Adipocyte (in vitro differentiated cells): ENCODE results near the gene GPR78.
A peak's percentile ranks its signal among the peaks of the same experiment; 100 is the strongest.

Source experiments
- DNase-seq: peaks from one replicate; pipeline ENCODE4 v3.0.0-alpha.2; 2015; ENCODE audit warnings: low read depth
- H3K27me3 ChIP-seq: replicated peaks from 2 replicates; pipeline ENCODE4 v1.7.0; 2013; ENCODE audit warnings: mild to moderate bottlenecking, low read length, moderate library complexity; ENCODE audit not compliant: control insufficient read depth, insufficient read depth
- H3K36me3 ChIP-seq: 2 replicates; pipeline ENCODE4 v1.7.0; 2013; ENCODE audit warnings: low read length, mild to moderate bottlenecking, moderate library complexity; ENCODE audit not compliant: control insufficient read depth, insufficient read depth, severe bottlenecking
- H3K4me1 ChIP-seq: 2 replicates; pipeline ENCODE4 v1.7.0; 2013; ENCODE audit warnings: mild to moderate bottlenecking, low read length, moderate library complexity; ENCODE audit not compliant: control insufficient read depth, insufficient read depth
- H3K4me3 ChIP-seq: 2 replicates; pipeline ENCODE4 v1.7.0; 2013; ENCODE audit warnings: mild to moderate bottlenecking, low read length, moderate library complexity
- H3K9ac ChIP-seq: 2 replicates; pipeline ENCODE4 v1.7.0; 2013; ENCODE audit warnings: mild to moderate bottlenecking, low read length, moderate library complexity
- H3K9me3 ChIP-seq: 2 replicates; pipeline ENCODE4 v1.7.0; 2013; ENCODE audit warnings: mild to moderate bottlenecking, low read length, moderate library complexity; ENCODE audit not compliant: control insufficient read depth

GPR78 gene

GRCh38 chr4:8597319-8597718, 17.1 kb downstream of the GPR78 start:
- peaks cover 22% of the 10 kb centered on the region for H3K4me1 ChIP-seq
- H3K9me3 ChIP-seq: no peaks in the 10 kb centered on the region
- peaks cover 4% of the 10 kb centered on the region for H3K27me3 ChIP-seq
- H3K36me3 ChIP-seq: no peaks in the 10 kb centered on the region
- no peak for DNase-seq
- H3K4me3 ChIP-seq: no peak overlapping the region
- H3K9ac ChIP-seq: no peak overlapping the region

GRCh38 chr4:8597791-8598190, 17.6 kb downstream of the GPR78 start:
- Histone ChIP-seq H3K9me3 (no peaks in the 10 kb centered on the region), H3K4me3 (no peak overlapping the region), H3K27me3 (peaks cover 4% of the 10 kb centered on the region), H3K4me1 (peaks cover 22% of the 10 kb centered on the region), H3K36me3 (no peaks in the 10 kb centered on the region), H3K9ac (no peak overlapping the region)
- no peak for DNase-seq

GRCh38 chr4:8598391-8599090, 18.3 kb downstream of the GPR78 start:
- Histone ChIP-seq H3K9me3 (no peaks in the 10 kb centered on the region), H3K9ac (no peak overlapping the region), H3K27me3 (peaks cover 4% of the 10 kb centered on the region), H3K4me3 (no peak overlapping the region), H3K4me1 (peaks cover 18% of the 10 kb centered on the region), H3K36me3 (peaks cover 2% of the 10 kb centered on the region)
- DNase-seq: no peak

DNA sequence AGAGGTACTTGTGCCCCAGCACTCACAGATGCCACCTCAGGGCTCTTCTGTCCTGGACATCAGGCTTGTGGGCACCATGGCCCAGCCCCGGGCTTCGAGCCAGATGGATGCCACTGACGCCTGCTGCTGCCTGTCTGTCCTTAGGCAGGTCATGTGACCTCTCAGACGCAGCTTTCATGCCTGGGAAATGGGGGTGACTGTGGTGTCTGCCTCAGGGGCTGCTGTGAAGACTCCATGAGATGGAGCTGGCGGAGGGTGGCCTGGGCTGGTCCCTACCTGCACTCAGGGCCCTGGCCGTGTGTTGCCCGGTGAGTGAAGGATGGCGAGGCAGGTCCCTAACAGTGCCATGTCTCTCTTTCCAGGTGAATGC, 18.9 kb downstream of the GPR78 start:
- peaks cover 3% of the 10 kb centered on the region for H3K36me3 ChIP-seq
- peaks cover 12% of the 10 kb centered on the region for H3K4me1 ChIP-seq
- DNase-seq: no peak
- H3K4me3 ChIP-seq: no peak overlapping the region
- no peaks in the 10 kb centered on the region for H3K9me3 ChIP-seq
- H3K27me3 ChIP-seq: no peaks in the 10 kb centered on the region
- H3K9ac ChIP-seq: no peak overlapping the region

DNA sequence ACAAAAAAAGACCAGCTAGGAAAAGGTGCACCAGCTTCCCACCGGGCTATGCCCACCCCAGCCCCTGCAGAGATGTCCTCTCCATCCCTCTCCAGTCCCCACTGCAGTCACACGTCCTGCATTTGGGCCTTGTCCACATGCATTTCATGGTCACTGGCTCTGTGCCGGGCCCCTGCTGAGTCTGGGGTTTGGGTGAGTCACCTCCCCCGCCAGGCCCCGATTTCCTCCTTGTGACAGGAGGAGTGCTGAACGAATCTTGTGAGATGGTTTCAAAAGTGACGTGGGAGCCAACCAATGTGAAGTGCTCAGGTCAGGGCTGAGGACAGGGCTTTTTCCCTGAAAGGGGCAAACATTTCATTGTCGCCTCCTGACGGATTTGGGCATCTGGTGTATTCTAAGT, 19.5 kb downstream of the GPR78 start:
- H3K4me3 ChIP-seq: no peak overlapping the region
- H3K9ac ChIP-seq: no peak overlapping the region
- no peaks in the 10 kb centered on the region for H3K9me3 ChIP-seq
- H3K4me1 ChIP-seq: peaks cover 9% of the 10 kb centered on the region
- DNase-seq: peak; percentile 71
- peaks cover 3% of the 10 kb centered on the region for H3K36me3 ChIP-seq
- H3K27me3 ChIP-seq: no peaks in the 10 kb centered on the region

DNA sequence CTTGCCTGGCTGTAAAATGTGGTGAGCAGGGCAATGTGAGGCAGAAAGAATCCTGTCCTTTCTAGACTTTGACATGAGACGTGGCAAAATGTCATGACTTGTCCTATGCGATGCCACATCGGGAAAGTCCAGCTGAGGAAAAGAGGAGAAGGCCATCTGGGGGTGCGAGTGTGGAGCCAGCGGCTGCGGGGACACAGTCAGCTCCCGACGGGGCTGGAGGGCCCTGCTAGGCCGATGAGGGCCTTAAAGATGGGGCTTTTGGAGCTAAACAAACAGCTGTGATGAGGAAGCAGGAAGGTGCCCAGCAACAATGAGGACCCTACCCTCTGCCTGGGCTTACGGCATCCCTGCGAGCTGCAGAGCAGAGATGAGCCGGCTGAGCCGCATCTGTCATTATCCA, 20.1 kb downstream of the GPR78 start:
- Histone ChIP-seq H3K4me1 (peaks cover 5% of the 10 kb centered on the region), H3K36me3 (peaks cover 3% of the 10 kb centered on the region), H3K9ac (no peak overlapping the region), H3K27me3 (no peaks in the 10 kb centered on the region), H3K4me3 (no peak overlapping the region), H3K9me3 (no peaks in the 10 kb centered on the region)
- no peak for DNase-seq

- peaks cover 3% of the 10 kb centered on the region for H3K36me3 ChIP-seq
- H3K4me1 ChIP-seq: peaks cover 1% of the 10 kb centered on the region
- H3K9ac ChIP-seq: no peak overlapping the region
- H3K4me3 ChIP-seq: no peak overlapping the region
- no peaks in the 10 kb centered on the region for H3K9me3 ChIP-seq
- DNase-seq: no peak
- H3K27me3 ChIP-seq: no peaks in the 10 kb centered on the region
Measured at GRCh38 chr4:8600686-8601085, 20.5 kb downstream of the GPR78 start.

GRCh38 chr4:8601086-8601485, 20.9 kb downstream of the GPR78 start:
- H3K36me3 ChIP-seq: peaks cover 3% of the 10 kb centered on the region
- no peaks in the 10 kb centered on the region for H3K9me3 ChIP-seq
- H3K4me3 ChIP-seq: no peak overlapping the region
- no peaks in the 10 kb centered on the region for H3K4me1 ChIP-seq
- H3K9ac ChIP-seq: no peak overlapping the region
- no peak for DNase-seq
- no peaks in the 10 kb centered on the region for H3K27me3 ChIP-seq

DNA sequence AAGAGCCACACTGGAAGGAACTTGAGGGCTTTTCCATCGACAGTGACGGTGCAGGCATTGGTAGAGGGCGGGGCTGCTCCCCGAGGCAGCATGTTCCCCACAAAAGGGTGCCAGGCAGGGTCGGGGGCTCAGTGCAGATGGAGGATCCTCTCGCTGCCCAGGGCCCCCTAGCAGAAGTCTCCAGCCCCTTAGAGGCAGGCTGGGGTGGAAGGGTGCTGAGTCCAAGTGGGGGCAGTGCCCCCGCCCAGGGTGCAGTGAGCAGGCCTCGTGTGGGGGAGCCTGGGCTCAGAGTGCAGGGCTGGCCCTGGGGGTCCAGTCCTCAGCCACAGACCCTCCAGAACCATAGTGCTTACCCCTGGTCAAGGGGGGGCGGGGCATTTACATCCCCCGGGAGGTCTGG, 21.4 kb downstream of the GPR78 start:
- Histone ChIP-seq H3K36me3 (peaks cover 3% of the 10 kb centered on the region), H3K4me3 (no peak overlapping the region), H3K9me3 (no peaks in the 10 kb centered on the region), H3K9ac (no peak overlapping the region), H3K4me1 (no peaks in the 10 kb centered on the region), H3K27me3 (no peaks in the 10 kb centered on the region)
- no peak for DNase-seq

DNA sequence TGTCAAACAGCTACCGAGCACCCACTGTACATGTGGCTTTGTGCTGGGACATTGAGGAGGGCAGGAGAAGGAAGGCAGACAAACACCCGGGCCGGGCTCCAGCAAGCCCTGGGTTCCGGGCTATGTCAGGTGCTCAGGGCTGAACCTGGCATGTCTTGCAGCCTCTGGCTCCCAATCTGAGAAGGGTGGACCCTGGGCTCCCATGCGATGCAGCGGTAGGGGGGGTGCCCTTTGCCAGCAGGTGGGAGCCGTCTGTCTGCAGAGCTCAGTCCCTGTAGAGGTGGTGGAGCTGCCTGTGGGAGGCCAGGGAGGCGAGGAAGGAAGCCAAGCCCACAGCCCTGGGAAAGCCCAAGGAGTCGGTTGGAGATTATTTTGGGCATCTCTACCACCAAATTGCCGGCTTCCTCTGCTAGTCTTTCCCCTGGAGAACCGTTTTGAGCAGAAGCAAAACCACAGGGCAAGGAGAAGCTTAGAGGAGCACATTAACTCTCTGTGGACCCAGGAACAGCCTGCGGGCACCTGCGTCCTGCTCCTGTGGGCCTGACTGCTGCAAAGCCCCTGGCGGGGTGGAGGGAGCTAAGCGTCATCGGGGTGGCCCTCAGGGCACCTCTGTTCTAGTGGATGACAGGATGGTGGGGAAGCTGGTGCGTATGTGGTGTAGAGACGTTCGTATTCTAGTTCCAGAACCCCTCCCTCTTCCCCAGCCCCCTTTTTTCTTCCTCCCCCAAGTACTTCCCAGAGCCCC, 22.7 kb downstream of the GPR78 start:
- H3K9ac ChIP-seq: no peak overlapping the region
- peaks cover 9% of the 10 kb centered on the region for H3K36me3 ChIP-seq
- H3K4me1 ChIP-seq: no peaks in the 10 kb centered on the region
- no peaks in the 10 kb centered on the region for H3K27me3 ChIP-seq
- no peak for DNase-seq
- no peaks in the 10 kb centered on the region for H3K9me3 ChIP-seq
- H3K4me3 ChIP-seq: no peak overlapping the region

DNA sequence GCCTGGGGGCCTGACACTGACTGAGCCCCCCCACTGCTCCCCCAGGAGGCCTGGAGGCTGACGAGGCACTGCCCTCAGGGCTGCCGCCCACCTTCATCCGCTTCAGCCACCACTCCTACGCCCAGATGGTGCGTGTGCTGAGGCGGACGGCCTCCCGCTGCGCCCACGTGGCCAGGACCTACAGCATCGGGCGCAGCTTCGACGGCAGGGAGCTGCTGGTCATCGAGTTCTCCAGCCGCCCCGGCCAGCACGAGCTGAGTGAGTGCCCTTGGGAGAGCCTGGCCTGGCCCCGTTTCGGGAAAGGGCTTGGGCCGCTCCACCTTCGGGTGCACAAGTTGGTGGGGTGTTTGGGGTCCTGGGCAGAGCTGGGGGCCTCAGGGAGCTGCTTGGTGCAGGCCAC, 23.7 kb downstream of the GPR78 start:
- Histone ChIP-seq H3K4me1 (no peaks in the 10 kb centered on the region), H3K9ac (no peak overlapping the region), H3K27me3 (no peaks in the 10 kb centered on the region), H3K36me3 (peaks cover 9% of the 10 kb centered on the region), H3K9me3 (no peaks in the 10 kb centered on the region), H3K4me3 (no peak overlapping the region)
- DNase-seq: no peak
